Measurements from ENCODE around the gene YWHAE.
"Not testable (repeated sequence)": the region's sequence is repeated elsewhere in the genome, so short reads cannot be mapped to it uniquely, and the experiment has no call there.

Gene YWHAE

DNA sequence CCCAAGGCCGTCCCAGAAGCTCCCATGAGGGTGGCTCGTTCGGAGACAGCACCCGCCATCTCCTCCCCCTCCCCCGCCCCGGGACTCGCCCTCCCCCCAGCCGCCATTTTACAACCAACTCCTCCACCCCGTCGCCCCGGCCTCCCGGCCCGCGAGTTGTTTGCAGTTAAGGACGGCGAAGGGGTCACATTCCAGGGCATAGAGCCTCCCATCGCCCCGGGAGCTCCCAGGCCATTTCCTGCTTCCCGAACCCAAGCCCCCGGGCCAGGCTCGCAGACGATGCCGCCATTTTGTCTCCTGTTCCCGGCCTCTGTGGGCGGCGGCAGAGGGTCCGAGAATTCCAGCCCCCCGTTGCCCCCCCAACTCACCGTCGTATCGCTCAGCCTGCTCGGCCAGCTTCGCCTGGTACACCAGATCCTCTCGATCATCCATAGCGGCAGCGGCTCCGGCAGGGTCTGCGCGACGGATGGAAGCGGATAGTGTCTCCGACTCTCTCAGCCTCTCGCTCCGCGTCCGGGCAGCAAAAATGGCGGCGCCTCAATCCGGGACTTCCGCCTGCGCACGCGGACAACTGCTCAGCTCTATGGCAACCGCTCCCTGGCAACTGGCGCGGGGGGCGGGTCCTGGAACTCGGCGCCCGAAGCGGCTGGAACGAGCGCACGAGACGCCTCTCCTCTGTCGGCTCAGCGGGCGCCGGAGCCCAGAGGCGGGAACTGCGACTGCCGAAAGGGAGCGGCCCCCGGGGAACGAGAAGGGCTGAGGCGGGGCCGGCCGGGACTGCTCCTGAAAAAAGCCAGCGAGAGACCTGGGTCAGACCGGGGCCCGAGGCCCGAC, at the start of gene YWHAE:
TSS of gene YWHAE (minus strand) at position 544 of the 834 bp plus-strand sequence. CDS start at position 432, 112 bp downstream.
- peak; percentile 95 for DNase-seq (ENCODE audit: low spot score)

DNA sequence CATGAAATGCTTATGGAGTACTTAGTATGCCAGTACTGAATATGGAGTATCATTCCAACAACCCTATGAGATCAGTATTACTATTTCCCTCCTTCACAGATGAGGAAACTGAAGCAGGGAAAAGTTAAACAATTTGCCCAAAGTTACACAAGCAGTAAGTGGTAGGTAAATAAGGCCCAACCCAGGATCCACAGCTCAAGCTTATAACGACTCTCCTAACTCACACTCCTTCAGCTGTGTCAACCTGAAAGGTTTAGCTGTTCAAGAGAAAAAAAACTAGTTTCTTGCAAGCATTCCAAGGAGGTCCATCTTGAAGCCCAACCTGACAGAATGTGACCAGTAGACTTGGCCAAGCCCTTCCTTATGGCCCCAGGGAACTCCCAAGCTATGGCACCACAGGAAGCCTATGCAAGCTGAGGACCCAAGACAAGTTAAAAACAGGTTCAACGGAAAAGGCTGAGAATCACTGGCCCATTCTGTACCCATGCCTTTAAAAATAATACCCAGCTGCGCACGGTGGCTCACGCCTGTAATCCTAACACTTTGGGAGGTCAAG, 49.5 kb upstream of the YWHAE start:
- no peak for DNase-seq (ENCODE audit: low spot score)

DNA sequence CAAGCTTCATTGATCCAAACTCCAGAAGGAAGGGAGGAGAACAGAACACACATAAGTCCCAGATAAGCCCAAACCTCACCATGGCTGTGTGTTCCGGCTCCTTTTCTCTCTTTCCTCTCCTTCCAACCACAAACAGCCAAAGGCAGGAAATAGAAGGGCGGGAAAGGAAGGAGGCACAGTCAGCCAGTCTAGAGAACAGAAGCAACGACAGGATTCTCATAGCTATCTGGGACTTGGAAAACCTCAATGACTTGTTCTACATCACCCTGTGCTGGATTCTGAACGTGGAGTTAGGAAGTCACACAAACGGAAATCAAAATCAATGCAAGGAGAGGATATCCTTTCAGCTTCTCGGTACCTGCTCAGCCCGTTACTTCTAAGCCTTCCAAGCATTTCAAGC, 47.0 kb upstream of the YWHAE start:
- no peak for DNase-seq (ENCODE audit: low spot score)

DNA sequence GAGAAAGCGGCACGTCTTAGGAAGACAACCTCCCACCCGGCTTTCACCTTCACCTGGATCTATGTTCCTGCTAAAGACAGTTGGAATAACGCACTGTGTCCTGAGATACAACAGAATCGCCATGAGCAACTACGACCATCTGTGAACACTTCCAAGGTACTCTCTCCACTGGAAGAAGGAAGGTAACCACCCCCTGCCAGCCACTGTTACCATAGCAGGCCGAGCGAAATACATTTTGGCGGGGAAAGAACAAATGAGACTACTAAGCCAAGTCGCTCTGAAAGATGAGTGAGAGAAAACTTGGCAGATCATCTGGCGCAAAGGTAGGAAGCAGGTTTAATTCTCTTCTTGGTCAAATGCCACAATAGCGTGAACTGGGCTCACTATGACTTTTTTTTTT, 46.2 kb upstream of the YWHAE start:
- DNase-seq (ENCODE audit: low spot score): no peak

DNA sequence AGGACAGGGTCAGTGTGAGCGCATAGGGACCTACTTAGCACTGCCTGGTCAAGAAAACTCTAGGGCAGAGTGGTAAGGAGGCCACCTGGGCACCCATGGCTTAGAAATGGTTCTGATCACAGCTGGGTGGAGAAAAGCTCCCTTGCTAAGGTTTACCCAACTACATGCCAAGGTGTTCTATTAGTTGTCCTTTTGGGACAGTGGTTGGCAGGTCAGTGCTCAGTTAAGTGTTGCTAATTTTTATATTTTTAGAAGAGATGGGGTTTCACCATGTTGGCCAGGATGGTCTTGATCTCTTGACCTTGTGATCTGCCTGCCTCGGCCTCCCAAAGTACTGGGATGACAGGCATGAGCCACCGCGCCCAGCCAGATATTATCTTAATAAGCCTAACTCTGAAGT, 45.7 kb upstream of the YWHAE start:
- DNase-seq (ENCODE audit: low spot score): not testable (repeated sequence)

DNA sequence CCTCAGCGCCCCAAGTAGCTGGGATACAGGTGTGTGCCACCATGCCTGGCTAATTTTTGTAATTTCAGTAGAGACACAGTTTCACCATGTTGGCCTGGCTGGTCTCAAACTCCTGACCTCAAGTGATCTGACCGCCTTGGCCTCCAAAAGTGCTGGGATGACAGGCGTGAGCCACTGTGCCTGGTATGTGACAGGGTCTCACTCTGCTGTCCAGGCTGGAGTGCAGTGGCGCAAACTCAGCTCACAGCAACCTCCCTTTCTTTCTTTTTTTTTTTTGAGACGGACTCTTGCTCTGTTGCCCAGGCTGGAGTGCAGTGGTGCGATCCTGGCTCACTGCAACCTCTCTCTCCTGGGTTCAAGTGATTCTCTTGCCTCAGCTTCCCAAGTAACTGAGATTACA, 42.7 kb upstream of the YWHAE start:
- DNase-seq (ENCODE audit: low spot score): not testable (repeated sequence)

DNA sequence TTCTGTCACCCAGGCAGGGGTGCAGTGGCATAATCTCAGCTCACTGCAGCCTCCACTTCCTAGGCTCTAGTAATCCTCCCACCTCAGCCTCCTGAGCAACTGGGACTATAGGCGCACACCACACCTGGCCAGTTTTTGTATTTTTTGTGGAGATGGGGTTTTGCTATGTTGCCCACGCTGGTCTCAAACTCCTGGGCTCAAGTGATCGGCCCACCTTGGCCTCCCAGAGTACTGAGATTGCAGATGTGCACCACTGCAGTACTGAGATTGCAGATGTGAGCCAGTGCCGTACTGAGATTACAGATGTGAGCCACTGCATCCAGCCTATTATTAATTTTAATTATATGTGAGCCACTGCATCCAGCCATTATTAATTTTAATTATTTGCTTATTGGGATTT, 42.2 kb upstream of the YWHAE start:
- DNase-seq (ENCODE audit: low spot score): no peak

DNA sequence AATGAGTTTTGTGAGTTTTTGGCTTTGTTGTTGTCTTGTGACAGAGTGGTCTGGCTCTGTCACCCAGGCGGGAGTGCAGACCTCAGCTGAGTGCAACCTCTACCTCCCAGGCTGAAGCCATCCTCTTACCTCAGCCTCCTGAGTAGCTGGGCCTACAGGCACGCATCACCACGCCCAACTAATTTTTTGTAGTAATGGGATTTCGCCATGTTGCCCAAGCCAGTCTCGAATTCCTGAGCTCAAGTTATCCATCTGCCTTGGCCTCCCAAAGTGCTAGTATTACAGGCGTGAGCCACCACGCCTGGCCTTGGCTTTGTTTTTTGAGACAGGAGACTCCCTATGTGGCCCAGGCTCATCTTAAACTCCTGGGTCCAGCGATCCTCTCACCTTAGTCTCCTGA, 40.9 kb upstream of the YWHAE start:
- no peak for DNase-seq (ENCODE audit: low spot score)

DNA sequence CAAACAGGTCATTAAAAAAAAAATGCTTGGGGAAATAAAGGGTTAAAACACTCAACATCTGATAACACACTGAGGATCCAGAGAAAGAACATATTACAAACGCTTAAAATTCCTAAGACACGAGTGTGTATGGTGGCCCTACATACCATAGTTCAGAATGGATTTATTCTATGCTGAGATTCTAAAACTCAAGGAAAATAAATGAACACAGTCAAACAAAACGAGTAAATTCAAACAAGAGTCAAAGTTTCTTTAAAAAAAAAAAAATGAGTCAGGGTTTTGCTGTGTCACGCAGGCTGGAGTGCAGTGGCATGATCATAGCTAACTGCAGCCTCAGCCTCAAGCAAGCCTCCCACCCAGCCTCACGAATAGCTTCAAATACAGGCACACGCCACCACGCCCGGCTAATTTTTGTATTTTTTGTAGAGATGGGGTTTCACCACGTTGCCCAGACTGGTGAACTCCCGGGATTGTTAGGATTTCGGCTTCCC, 38.6 kb upstream of the YWHAE start:
- DNase-seq (ENCODE audit: low spot score): peak; percentile 35

DNA sequence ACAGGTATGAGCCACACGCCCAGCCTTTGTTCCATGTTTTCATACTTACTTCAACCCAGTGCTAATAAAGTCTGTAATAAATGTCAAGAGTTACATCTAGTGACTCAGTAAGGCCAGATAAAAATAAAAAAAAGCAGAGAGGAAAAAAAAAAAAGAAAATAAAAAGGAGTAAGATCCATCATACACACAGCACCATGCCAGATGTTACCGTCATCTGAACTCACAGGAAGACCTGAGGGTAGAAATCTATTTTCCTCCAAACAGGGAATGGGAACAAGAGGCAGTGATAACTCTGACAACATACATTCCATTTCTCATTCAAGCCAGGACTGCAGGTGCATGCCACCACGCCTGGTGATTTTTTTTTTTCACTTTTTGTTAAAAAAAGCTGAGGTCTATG, 35.3 kb upstream of the YWHAE start:
- DNase-seq (ENCODE audit: low spot score): no peak

DNA sequence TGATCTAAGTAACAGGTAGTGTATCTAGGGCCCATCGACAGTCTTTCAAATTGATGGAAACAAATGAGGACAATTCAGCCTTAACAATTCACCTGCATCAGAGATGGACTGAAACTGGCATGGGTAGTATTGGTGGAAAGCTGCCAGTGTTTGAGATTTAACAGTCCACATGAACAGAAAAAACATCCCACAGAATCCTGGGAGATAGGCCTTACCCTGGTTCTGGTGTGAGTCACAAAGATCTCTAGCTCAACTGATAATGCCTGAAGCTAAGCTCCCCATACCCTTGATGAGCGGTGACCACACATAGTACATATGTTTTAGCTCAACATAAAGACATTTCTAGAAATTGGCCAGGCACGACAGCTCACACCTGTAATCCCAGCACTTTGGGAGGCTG, 34.1 kb upstream of the YWHAE start:
- DNase-seq (ENCODE audit: low spot score): no peak

DNA sequence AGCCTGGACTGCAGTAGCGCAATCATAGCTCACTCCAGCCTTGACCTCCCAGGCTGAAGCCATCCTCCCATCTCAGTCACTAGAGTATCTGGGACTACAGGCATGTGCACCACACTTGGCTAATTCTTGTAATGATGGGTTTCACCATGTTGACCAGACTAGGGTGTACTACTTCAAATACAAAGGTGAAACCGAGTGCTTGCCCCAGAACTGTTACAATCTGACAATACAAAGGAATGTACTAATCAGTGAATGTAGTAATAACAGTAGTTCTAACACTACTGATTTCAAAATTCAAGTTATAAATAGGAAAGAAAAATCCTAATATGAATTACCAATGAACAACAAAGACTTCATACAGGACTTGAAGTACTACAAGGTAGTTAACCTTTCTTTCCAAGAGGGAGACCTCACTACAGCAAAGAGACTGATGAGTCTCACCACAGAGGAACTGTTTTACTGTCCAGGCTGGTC, 31.6 kb upstream of the YWHAE start:
- no peak for DNase-seq (ENCODE audit: low spot score)

DNA sequence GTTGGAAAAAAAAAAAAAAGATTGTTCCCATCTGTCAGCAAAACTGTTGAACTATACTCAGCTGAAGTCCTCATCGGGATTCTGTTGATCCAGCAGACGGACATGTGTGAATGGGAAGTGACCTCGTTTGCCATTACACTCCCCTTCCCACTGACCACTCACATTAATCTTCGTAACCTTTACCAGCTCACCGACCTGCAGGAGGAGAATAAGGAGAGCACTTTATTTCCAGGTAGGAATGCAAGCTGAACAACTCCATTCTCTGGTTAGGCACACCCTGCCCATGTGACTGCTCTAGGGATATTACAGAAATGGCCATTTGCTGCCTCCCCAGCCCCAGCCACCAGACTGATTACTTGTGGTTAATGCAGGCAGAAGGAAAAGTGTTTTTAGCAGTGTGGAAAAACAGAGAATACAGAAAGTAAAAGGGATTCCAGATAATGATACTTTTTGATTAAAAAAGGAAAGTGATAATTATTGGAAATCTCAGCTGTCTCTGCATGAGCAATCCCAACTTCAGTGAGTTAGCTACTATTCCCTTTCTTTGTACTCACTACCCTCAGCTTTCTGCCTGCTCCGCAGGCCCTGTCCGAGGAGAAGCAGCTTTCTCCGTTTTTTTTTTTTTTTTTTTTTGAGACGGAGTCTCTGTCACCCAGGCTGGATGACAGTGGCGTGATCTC, 23.6 kb upstream of the YWHAE start:
- DNase-seq (ENCODE audit: low spot score): no peak

DNA sequence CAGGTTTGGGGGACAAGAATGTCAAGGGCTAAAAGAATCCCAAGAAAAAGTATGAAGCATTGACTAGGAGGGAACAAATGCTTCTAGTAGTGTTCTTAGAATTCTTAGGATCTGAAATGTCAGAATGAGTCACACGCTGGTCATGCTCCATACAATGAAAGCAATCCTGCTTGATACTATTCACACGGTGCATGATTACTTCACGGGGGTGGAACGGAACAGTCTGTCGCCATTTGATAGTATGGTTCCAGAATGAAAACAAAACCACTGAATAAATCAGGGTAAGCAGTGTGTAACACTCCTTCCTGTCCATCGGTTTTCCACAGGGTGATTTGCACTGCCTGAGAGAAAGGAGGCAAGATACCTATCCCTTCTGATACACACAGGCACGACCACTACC, 22.9 kb upstream of the YWHAE start:
- DNase-seq (ENCODE audit: low spot score): no peak

DNA sequence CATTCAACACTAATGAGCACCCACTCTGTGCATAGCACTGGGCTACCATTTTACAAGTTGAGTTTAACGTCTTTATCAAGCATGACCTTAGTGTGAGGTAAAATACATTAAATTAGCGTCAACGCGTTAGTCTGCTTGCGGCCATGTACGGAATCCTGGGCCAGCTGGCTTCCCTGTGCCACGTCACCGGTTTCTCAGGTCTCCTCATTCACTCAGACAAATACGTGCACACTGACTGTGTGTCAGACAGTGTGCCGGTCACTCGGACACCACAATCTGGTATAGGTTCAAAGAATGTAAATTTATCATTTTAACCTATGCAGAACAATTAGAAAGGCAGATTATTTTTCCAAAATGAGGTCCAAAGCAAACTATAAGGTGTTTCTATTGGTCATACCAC, 21.4 kb upstream of the YWHAE start:
- DNase-seq (ENCODE audit: low spot score): no peak

DNA sequence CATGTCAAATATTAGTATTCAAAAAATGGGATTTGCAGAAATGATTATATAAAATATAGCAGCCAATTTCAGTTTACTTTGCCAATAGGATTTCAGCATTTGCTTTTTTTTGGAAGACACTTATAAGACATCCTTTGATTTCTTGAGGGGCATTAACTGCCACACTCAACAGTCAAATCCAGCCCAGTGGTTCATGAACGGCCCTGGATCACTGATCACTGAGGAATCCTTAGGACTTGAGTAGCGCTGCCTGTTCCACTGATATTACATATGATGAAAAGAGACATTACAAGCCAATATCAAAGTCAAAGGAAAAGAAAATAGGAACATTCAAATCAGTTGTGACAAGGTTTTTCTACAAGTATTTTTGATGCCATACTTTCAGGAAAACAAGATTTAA, 21.0 kb upstream of the YWHAE start:
- DNase-seq (ENCODE audit: low spot score): no peak

DNA sequence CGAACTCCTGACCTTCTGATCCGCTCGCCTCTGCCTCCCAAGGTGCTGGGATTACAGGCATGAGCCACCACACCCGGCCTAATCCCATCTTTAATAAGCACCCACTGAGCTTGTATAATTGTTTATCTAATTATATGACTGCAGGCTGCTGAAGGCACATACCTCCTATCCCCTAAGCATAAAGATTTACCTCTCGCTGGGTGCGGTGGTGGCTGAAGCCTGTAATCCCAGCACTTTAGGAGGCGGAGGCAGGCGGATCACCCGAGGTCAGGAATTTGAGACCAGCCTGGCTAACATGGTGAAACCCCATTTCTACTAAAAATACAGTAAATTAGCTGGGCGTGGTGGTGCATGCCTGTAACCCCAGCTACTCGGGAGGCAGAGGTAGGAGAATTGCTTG, 20.1 kb upstream of the YWHAE start:
- no peak for DNase-seq (ENCODE audit: low spot score)

DNA sequence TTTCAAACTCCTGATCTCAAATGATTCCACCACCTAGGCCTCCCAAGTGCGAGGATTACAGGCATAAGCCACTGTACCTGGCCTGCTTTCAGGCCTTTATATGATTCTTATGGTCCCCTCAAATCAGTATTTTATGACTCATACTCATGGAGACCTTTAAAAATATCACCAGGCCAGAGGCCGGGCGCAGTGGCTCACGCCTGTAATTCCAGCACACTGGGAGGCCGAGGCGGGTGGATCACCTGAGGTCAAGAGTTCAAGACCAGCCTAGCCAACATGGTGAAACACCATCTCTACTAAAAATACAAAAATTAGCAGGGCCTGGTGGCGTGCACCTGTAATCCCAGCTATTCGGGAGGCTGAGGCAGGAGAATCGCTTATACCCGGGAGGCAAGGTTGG, 18.5 kb upstream of the YWHAE start:
- not testable (repeated sequence) for DNase-seq (ENCODE audit: low spot score)

DNA sequence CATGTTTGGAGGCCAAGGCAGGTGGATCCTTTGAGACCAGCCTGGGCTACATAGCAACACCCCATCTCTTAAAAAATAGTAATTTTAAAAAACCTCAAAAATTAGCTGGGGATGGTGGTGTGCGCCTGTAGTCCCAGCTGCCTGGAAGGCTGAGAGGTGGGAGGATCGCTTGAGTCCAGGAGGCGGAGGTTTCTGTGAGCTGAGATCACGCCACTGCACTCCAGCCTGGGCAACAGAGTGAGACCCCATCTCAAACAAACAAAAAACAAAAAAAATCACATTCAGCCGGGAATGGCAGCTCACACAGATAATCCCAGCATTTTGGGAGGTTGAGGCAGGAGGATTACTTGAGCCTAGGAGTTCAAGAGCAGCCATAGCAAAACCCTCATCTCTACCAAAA, 16.4 kb upstream of the YWHAE start:
- no peak for DNase-seq (ENCODE audit: low spot score)

DNA sequence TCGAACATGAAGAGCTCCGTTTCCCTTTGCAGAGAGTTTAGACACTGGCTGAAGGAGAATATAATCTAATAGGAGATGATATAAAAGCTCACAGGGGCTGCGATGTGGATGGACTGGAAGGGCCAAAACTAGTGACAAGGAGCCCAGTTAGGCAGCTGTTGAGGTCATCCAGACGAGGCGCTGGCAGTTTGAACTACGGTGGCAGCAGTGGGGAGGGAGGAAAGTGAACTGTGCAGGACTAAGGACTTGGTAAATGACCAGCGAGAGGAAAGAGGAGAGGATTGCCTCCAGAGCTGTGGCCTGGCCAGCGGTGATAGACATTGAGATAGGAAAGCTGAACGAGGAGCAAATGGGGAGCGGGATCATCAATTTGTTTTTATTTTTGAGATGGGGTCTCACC, 14.6 kb upstream of the YWHAE start:
- DNase-seq (ENCODE audit: low spot score): no peak

DNA sequence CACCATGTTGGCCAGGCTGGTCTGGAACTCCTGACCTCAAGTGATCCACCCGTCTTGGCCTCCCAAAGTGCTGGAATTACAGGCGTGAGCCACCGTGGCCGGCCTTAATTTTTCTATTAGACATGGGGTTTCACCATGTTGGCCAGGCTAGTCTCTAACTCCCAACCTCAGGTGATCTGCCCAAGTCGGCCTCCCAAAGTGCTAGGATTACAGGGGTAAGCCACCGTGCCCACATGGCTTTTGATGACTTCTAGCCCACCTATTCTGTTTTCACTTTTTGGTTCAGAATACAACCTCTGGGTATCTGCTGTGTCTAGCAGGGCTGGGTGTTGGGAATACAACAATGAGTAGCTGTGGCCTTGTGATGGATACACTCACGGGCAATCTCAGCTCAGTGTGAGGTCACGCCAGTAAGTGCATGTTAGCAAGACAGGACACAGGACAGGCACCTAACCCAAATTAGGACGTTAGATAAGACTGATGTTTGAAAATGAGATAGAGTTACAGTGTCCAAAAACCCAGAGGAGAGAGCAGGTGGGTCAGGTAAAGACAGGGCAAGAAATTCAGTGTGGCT, 14.1 kb upstream of the YWHAE start:
- no peak for DNase-seq (ENCODE audit: low spot score)

DNA sequence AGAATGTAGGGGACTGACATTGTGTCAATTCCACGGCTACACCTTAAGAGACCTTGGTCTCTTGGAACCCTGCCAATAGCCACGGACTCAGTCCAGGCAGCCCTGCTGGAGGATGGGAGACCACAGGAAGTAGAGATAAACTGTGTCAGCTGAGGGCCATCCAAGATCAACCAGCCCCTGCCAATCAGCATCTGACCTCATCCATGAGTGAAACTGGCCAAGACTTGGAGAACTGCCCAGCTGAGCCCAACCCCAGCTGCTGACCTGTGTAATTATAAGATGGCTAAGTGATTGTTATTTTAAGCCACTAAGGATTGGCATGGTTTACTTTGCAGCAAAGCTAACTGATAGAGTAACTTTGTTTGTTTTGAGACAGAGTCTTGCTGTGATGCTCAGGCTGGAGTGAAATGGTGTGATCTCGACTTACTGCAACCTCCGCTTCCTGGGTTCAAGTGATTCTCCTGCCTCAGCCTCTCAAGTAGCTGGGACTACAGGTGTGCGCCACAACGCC, 13.3 kb upstream of the YWHAE start:
- no peak for DNase-seq (ENCODE audit: low spot score)
